GM21529 (cell line): ENCODE results near the gene AHNAK.

Source experiments
- ATAC-seq: cut with Tn5 transposase; IDR thresholded peaks from one replicate; pipeline ENCODE4 v1.9.1; 2021; ENCODE audit not compliant: unreplicated experiment

AHNAK gene

DNA sequence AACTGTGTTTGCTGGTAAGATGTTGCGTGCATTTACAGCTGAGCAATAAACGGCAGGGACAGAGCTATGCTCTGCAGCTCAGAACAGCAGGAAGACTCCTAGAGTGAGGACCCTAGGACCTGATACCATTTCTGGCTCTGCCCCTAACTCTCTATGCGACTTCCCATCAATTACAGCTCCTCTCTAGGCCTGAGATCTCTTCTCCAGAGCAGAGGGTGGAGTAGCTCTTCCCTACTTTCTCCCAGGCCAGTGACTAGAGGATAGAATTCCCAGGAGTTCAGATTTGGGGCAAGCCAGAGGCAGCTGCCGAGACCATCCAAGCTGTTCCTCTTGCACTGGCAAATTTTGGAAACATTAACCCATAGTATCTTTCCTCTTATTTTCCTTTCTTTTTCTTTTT lies 140.6 kb downstream of the AHNAK start:
- ATAC-seq: no peak

DNA sequence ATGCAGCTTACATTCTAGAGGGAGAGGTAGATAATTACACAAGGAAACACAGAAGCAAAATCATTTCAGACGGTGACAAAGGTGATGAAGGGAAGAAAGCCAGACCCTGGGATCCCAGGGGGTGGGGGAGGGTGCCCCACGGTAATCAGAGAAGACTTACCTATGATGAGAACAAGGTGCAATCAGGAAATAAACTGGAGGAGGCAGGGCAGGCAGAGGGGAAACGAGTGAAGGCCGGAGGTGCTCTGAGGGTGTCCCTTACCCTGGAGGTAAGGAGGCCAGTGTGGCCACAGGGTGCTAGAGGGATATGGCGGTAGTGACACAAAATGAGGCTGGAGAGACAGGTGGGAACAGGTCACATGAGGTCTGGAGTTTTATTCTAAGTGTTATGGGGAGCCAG lies 141.7 kb downstream of the AHNAK start:
- no peak for ATAC-seq

DNA sequence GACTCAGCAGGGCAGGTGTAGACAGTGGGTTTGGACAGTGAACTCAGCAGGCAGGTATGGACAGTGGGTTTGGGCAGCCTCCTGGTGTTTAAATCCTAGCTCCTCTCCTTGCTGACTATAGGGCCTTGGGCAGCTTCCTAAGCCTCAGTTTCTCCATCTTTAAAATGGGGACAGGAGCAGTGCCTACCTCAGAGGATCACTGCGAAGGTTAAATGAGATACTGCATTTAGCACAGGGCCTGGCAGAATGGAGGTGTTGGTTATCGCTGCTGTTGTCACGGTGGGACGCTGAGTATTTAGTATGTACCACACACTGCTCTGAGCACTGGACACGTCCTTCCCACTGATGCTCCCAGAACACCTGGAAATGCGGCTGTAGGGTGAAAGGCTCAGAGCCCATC lies 142.2 kb downstream of the AHNAK start:
- ATAC-seq: no peak

DNA sequence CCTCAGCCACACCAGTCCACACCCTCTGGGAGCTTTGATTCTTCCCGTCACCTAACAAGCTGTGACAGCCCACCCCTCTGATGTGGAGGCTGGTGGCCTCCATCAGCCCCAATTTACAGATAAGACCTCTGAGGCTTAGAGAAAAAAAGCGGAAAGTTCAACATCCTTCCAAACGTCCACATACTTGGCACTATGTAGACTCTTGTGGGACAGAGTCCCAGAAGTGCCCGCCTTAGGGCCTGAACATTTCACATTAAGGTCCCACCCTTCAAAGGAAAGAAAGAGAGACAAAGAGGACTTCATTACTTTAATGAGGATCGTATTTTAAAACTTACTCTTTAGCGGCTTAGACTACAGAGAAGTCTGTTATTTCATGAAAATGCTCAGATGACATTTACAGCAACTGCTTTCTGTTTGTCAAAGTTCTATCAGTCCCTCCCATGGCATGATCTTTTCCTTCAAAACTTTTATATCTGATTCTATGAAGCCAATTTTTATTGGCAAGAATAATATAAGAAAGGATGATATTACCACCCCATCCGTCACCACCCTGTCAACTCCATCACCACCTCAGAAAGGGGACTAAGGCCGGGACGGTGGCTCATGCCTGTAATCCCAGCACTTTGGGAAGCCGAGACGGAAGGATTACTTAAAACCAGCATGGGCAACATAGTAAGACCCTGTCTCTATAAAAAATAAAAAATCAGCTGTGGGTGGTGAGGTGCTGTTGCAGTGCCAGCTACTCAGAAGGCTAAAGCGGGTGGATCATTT lies 143.5 kb downstream of the AHNAK start:
- ATAC-seq: no peak

DNA sequence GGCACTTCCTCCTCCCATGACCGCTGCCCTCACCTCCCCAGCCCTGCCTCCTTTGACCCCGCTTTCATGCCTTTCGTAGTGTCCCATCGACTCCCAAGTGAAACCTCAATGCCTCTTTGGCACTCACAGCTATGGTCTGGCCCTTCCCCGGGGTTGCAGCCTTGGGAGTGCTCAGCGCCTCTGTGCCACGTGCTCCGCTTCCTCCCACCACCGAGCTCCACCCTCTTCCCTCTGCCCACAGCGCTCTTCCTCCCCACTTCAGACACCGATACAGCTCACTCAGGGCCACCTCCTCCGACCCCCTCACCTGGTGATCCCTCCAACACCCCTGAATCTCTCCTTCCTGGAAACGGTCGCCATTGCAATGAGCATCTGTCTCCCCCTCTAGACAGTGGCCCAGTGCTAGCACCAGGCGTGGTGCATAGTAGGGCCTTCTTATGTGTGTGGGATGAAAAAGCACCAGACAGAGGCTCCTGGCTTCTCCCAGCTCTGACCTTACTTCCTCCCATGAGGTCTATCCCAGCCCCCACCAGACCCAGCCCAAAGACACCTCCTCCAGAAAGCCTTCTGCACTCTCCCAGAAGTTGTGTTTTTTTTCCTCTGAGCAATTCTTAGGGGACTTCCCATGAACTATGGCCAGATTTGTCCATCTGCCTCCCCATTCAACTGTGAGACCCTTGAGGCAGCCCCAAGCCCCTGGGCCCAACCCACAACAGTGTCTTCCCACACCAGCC lies 144.2 kb downstream of the AHNAK start:
- ATAC-seq: no peak

DNA sequence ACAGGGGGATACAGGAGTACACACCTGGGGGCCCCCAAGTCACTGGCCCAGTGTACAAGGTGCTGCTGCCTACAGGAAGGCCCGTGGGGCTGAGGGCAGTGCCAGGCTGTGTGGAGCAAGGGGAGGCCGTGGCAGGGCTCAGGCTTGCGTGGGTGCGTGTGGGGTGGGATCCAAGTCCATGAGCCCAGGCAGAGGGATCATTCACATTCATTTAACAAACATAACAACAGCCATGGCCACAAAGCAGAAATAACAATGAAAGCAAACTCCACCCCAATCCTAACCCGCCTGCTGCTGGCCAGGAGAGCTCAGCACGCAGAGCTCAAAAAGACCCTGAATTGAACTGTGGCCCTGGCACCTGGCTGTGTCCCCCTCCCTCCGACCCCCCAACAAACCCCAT lies 144.8 kb downstream of the AHNAK start:
- no peak for ATAC-seq

DNA sequence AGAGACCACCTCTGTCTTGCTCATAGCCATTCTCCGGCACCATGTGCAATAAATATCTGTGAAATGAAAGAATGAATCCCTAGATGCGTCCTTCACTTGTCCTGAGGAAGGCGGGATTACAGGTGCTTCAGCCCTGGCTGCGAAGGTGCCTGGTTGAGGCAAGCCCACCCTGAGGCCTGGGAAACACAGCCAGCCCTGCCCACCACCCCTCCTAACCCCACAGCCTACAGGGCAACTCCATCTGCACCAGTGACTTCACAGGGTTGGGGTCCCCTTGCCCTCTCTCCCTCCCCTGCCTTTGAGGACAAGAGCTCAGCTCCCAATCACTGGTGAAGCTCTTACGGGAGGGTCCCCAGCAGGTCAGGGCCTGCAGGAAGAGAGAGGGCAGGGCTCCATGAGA lies 145.2 kb downstream of the AHNAK start:
- no peak for ATAC-seq

DNA sequence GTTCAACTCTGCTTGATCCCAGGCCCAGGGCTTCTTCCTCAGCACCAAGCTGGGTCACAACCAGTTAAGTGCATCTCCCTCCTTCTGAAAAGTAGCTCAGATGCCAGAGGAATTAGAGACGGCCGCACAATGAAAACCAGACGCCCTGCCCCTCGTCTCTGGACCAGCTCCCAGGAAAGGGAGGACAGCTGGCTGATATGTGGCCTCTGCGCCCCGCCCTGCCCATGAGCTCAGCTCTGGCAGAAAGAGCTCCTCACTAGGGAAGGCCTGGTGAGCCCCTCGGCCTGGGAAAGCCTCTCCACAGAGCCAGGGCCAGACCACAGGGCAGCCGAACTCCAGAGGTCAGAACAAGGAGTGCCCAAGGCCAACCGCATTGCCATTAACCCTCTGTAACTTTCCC lies 145.8 kb downstream of the AHNAK start:
- no peak for ATAC-seq

DNA sequence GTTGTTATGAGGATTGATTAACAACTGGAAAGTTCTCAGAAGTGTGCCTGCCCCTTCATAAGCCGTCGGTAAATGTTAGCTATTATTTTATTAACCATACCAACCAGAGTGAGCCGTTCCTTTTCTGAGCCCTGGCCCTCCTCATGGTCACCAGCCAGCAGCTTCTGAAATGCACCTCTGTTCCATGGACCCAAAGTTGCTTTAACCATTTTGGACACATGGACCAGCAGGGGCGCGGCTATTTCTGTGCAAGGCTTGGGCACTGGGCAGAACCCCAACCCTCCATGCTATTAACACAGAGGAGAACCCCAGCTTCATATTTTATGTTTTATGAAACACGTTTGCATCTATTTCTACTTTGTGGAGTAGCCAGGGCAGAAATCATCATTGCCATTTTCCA lies 146.3 kb downstream of the AHNAK start:
- no peak for ATAC-seq

DNA sequence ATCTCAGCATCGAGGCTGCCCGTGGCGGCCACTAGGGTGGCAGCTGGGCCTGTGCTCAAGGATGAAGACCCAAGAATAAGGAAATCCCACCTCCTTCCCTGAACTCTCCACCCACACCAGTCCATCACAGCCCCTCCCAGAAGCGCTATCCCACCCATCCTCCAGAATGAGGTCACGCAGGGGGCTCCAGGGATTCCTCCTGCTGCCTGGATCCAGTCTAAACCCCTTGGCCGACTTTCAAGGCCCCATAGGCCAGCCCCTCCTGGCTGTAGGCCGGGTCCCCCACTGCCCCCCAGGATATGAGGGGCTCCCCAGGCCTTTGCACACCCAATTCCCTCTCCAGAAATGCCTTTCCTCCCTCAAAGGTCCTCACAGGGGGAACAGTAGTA lies 146.7 kb downstream of the AHNAK start:
- no peak for ATAC-seq

DNA sequence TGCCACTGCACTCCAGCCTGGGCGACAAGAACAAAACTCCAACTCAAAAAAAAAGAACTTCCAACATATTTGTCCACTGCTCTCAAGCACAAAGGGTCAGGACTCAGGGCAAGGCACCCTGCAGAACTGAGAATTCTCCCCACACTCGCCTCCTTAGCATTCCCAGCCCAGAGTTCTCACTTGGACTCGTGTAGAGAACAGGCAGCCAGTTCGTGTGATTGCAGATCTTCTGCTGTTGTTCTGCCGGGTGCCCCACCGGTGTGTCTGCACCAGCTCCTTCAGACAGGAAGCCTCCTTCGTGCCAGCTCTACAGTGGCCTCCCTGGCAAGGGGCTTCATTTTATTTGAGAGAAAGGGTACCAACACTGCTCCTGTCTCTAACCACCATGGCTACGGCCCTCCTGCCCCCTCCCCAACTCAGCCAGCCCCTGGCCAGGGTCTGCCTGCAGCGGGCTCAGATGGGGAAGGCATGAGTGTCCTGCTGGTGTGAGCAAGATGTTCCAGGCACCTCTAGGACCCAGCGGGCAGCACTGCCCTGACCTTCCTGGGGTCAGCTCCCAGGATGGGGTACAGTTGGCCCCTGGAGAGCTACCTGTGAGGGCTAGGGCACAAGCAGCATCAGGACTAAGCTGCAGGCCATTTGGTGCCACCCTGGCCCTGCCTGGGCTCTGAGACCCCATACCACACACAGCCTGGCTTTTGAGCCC lies 147.3 kb downstream of the AHNAK start:
- ATAC-seq: no peak

DNA sequence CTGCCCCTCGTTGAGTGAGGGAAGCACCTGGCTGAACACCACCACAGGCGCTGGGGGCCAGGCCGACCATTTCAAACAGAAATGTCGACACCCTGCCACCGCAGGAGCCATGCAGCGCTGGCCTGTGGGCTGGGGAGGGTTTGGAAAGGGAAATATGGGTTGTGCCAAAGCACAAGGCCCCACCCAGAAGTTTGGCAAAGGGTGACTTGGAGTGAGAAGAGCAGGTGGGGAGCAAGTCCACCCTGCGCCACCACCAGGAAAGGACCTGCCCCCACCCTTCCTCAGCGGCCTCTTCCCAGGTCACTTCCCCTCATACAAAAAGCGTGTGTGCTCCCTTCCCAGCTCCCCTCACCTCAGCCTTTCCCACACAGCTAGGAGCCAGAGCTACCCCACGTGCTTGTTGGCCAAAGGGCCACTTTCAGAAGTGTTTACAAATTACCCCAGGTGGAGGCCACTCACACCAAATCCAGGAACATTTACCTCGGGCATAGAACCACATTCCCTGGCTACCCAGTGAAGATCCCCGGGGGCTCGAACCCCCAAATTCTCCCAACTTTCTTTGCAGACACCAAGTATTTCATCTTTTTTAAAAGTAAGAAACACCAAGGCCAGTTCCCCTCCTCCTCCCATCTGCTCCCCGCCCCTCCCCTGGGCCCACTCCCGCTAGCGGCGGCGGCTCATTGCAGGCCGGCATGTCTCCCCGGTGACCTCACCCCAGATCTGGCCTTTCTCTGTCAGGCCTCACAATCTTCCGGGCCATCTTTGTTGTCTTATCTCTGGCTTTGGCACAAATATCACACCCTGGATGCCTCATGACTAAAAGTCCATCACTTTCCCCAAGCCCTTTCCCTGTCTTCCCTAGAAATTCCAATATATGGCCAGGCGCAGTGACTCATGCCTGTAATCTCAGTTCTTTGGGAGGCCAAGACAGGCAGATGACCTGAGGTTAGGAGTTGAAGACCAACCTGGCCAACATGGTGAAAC lies 148.3 kb downstream of the AHNAK start:
- no peak for ATAC-seq

DNA sequence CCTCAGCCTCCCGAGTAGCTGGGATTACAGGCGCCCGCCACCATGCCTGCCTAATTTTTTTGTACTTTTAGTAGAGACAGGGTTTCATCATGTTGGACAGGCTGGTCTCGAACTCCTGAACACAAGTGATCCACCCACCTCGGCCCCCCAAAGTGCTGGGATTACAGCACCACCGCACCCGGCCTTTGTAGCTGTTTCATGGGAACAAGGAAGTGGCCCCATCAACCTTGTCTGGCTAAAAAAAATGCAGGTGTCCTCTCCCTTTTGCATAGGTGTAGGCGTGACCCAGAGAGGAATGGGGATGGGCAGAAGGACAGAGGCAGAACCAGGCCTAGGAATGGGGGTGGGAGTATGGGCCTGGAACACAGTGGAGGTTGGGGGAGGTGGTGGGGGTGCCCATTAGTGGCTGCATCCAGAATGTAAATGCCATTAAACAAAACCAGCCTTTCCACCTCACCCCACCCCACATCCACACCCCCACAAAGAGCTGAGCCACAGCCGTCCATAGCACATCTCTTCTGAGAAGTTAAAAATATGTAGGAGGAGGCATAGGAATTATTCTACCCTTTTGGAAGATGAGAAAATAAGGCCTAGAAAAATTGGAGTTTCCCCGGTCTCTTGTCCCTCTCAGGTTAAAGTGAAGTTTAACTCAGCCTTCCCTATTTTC lies 150.6 kb downstream of the AHNAK start:
- no peak for ATAC-seq

DNA sequence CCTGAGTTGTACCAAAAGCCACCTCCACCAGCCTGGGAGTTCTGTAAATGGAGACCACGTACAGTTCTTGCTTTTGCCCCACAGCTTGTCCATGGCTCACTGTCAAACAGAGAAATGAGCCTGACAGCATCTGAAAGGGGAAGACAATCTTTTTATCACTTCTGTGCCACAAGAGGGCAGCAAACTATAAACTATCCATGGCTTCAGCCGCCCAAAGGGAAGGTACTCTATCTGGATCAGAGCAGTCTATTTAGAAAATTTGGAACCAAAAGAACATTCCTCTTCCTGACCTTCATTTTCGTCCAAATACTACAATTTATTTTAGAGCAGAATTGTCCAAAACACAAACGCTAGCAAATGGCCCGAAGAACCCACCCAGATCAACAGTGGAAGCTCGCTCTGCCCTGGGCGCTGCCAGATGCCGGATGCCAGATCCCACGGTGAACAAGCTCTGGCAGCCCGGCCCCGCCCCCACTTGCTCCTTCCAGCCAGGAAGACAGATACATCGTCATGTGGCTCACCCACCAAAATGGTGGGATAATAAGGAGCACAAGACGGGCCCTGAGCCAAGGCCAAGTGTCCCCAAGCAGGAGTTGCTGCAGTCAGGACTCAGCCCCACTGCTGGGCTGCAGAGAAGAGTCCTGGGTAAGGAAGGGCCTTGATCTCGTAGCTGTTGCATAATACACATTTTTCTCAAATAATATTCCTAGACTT lies 151.6 kb downstream of the AHNAK start:
- no peak for ATAC-seq

DNA sequence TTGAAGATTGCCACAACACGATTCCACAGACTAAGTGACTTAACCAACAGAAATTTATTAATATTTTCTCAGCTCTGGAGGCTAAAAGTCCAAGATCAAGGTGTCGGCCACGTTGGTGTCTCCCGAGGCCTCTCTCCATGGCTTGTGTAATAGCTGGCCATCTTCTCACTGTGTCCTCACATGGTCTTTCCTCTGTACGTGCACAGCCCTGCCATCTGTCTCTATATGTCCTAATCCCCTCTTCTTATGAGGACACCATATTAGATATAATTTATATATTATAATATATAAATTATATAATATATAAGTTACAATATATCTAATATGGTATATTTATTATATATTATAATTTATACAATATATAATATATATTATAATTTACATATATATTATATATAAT lies 152.9 kb downstream of the AHNAK start:
- ATAC-seq: no peak

DNA sequence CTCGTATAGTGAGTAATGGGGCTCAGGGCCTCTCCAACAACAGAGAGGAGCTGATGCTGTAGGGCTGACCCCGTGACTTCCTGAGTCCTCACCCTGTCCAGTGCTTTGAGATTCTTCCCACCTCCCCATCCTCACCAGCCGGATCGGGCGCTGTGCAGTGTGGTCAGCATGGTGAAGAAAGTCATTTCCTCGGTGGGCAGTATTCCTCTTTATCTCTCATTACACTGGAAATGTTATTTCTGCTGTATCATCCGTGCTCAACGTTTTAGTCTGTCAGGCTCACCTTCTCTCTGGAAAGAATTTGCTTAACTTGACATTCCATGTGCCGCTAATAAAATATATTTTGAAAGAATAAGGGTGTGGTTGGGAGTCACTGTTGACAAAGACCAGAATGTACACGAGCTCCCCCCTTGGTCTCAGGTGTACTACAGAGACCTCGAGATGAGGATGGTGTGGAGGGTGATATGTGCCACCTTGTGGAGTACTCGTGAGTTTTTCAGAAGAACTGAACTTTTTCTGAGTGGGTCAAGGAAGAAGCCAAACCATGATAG lies 153.5 kb downstream of the AHNAK start:
- no peak for ATAC-seq

DNA sequence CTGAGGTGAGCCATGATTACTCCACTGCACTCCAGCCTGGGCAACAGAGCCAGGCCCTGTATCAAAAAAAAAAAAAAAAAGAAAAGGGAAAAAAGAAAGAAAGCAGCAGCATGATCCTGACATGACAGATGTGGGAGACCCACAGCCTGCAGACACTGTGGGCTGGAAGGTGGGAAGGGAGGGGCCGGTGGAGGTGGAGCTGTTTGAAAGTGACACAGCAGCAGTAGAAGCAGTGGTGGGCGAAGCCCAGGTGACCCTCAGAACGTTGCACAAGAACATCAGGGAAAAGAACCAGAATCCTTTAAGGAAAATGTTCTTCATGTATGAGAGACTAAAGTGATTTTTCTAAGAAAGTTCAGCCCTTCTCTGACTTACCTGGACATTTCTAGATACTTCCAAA lies 154.1 kb downstream of the AHNAK start:
- no peak for ATAC-seq

DNA sequence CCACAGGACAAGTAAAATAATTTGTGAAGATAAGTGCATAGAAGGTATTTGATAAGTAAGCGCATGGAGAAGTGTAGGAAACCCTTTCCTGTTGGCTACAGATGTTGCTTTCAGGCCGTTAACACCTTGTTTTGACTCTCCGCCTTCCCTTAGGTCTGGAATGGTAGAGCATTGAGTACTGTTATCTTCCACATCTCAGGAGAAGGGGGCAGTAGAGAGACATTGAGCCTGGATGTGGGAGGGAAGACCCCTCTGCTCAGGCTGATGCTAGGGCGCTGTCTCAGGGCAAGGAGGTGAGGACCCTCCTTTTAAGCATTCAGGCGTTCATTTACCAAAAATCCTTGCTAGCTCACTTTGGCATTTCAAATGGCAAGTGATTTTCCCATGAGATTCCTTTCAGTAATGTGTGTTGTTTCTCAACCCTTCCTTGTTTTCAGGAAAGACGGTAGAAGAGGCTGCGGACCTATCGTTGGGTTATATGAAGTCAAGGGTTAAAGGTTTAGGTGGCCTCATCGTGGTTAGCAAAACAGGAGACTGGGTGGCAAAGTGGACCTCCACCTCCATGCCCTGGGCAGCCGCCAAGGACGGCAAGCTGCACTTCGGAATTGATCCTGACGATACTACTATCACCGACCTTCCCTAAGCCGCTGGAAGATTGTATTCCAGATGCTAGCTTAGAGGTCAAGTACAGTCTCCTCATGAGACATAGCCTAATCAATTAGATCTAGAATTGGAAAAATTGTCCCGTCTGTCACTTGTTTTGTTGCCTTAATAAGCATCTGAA lies 154.8 kb downstream of the AHNAK start:
- ATAC-seq: no peak

DNA sequence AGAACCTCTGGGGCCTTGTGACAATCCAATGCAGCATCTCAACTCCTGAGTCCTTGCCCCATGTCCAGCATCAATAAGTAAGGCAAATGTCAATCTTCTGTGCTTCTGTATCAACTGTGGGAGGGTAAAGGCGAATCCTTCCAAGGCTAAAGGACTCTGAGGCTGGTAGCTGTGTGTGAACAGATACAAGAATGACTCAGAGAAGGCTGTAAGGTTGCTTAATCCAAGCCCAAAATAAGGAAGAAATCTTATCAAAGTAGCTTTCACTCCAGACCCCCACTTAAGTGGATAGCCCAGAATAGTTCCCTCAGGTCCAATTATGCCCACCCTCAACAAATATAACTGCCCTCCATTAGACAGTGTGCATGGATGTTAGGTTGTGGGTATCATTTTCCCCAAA lies 155.9 kb downstream of the AHNAK start:
- ATAC-seq: no peak
